Erythroblast (primary cell): ENCODE data around the gene CCL21.
"Not testable (repeated sequence)": the region's sequence is repeated elsewhere in the genome, so short reads cannot be mapped to it uniquely, and the experiment has no call there.

Experiments used
- GATA1 ChIP-seq: IDR thresholded peaks from 2 replicates; pipeline ENCODE4 v1.6.1; 2011; ENCODE audit warnings: low read depth, mild to moderate bottlenecking, control low read depth, low read length, moderate library complexity
- POLR2A ChIP-seq: IDR thresholded peaks from 2 replicates; pipeline ENCODE4 v1.6.1; 2011; ENCODE audit warnings: mild to moderate bottlenecking, low read length

DNA sequence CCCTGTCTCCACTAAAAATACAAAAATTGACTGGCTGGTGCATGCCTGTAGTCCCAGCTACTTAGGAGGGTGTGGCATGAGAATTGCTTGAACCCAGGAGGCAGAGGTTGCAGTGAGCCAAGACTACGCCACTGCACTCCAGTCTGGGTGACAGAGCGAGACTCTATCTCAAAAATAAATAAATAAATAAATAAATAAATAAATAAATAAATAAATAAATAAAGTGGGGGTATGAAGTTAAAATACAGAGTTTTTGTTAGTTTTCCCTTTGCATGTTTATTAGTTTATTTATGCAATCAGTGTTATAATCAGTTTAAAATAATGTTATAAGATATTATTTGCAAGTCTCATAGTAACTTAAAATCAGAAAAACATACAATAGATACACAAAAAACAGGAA lies 40.4 kb upstream of the CCL21 start:
- not testable (repeated sequence) for TF ChIP-seq POLR2A, GATA1
